HG02571 (cell line): ENCODE data around the gene NANOGP8.
"Not testable (repeated sequence)": the region's sequence is repeated elsewhere in the genome, so short reads cannot be mapped to it uniquely, and the experiment has no call there.

Experiments
- ATAC-seq: cut with Tn5 transposase; IDR thresholded peaks from one replicate; pipeline ENCODE4 v1.9.1; 2021; ENCODE audit warnings: mild to moderate bottlenecking, moderate library complexity; ENCODE audit not compliant: unreplicated experiment

Gene NANOGP8

DNA sequence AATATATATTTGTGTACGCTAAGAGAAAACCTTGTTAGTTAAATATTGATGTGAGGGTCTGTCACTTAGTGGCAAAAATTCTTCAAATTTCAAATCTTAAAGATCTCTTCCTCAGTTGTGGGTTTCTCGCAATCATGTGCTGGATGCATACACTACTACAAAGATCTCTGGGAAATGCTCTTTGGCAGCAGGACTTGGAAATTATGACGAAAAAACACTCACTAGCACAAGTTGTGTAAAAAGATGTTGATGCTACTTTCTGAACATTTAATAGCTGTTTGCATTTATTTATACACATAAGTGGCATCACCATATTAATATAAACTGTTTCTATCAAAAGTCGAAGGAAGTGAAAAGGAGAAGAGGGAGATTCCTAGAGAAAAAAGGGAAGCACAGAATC is 10.8 kb upstream of the NANOGP8 start:
- ATAC-seq, result no peak

DNA sequence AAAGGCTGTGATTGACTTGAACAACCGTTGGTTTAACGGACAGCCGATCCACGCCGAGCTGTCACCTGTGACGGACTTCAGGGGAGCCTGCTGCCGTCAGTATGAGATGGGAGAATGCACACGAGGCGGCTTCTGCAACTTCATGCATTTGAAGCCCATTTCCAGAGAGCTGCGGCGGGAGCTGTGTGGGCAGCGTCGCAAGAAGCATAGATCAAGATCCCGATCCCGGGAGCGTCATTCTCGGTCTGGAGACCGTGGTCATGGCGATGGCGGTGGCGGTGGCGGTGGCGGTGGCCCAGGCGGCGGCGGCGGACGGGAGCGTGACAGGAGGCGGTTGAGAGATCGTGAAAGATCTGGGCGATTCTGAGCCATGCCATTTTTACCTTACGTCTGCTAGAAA is 7.8 kb upstream of the NANOGP8 start:
- no peak for ATAC-seq

DNA sequence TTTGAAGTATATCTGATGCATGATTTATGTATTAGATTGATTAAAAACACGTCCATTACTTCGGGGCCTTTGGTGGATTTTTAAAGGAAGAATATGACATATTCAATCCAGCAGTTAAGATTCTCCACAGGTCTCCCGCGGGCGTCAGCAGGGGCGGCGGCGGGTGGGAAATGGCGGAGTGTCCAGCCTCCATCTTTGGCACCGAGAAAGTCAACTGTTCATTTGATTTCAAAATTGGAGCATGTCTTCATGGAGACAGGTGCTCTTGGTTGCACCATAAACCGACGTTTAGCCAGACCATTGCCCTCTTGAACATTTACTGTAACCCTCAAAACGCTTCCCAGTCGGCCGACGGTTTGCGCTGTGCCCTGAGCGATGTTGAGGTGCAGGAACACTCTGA is 7.2 kb upstream of the NANOGP8 start:
- ATAC-seq, result no peak

DNA sequence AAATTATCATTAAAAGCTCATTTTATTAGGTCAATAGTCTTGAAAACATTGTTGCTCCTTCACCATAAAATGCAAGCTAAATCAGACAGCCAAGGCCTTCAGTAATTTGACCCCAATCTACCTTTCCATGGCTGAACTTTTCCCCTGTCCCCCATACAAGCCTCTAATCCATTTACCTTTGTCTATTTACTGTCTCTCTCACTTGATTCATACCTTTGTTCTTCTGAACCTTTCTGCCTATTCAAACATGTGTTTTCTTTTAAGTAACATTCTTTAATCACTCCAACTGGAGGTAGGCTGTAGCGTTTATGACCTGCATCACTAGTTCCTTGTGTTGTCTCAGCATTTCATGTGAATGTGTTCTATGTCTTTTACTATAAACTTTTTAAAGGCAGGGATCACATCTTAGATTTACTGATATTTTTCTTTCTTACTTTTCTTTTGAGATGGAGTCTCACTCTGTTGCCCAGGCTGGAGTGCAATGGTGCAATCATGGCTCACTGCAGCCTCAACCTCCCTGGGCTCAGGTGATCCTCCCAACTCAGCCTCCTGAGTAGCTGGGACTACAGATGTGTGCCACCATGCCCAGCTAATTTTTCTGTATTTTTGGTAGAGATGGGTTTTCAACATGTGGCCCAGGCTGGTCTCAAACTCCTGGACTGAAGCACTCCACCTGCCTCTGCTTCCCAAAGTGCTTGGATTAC is 5.2 kb upstream of the NANOGP8 start:
- ATAC-seq, result no peak

DNA sequence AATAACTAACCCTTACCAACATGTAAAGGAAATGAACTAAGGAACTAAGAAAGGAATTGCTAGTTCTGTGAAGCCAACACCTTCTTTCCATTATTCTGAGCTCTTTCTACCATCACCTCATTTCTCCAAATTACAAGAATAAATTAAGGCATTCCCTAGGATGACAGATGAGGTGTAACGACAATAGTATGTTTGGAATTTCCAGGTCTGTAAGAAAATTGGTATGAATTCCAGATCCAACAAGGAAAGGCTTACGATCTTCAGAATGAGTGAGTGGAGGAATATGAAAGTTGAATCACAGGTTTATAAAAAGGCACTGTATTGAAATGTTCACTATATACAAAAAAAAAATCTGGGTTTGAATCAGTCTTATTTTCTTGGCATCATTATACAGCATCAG is 4.5 kb upstream of the NANOGP8 start:
- no peak for ATAC-seq

DNA sequence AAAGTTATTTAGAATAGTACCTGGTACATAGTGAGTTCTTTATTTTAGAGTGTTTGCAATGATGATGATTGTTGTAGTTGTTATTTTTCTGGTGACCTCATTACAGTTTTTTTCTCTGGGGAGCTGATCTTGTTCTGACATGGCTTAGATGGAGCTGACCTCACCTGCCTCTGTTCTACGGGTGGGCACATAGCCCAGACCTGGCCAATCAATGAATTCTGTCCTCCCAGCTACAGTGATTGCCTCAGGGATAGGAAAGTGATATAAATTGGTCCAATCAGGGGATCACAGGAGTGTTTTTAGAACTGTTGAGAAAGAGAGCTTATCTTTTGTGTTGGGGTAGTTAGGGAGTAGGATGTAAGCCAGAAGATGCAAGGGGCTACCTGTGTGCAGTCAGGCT is 3.2 kb upstream of the NANOGP8 start:
- no peak for ATAC-seq

DNA sequence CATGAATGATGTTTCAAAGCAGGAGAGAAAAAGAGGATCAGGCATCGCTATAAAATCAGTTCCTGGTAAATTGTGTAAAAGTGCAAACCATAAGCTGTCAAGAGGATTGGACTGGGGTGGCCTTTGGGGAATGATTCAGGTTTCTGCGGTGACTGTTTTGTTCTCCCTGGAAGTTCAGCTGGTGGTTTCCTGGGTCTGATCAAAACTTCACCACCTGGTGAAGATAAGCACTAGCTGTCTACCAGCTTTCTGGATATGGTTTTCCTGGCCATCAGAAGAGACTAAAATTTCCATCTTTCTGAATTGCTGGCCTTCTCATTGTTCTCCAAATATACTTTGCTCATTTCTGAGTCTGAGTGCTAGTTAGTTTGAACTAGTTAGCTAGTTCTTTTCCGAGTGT is 2.7 kb upstream of the NANOGP8 start:
- no peak for ATAC-seq

DNA sequence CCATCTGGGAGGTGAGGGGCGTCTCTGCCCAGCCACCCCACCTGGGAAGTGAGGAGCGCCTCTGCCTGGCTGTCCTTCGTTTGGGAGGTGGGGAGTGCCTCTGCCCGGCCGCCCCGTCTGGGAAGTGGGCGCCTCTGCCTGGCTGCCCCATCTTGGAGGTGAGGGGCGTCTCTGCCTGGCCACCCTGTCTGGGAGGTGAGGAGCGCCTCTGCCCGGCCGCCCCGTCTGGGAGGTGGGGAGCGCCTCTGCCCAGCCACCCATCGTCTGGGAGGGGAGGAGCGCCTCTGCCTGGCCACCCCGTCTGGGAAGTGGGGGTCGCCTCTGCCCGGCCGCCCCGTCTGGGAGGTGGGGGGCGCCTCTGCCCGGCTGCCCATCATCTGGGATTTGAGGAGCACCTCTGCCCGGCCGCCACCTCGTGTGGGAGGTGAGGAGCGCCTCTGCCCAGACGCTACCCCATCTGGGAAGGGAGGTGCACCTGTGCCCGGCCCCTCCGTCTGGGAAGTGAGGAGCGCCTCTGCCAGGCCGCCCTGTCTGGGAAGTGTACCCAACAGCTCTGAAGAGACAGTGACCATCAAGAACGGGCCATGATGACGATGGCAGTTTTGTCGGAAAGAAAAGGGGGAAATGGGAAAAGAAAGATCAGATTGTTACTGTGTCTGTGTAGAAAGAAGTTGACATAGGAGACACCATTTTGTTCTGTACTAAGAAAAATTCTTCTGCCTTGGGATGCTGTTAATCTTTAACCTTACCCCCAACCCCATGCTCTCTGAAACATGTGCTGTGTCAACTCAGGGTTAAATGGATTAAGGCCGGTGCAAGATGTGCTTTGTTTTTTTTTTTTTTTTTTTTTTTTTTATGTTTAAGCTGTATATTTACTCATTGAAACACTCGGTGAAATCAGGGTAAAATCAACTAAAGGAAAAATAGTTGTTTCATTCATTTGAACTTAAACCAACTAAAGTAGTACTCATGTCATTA is 2.4 kb downstream of the NANOGP8 start:
- not testable (repeated sequence) for ATAC-seq

DNA sequence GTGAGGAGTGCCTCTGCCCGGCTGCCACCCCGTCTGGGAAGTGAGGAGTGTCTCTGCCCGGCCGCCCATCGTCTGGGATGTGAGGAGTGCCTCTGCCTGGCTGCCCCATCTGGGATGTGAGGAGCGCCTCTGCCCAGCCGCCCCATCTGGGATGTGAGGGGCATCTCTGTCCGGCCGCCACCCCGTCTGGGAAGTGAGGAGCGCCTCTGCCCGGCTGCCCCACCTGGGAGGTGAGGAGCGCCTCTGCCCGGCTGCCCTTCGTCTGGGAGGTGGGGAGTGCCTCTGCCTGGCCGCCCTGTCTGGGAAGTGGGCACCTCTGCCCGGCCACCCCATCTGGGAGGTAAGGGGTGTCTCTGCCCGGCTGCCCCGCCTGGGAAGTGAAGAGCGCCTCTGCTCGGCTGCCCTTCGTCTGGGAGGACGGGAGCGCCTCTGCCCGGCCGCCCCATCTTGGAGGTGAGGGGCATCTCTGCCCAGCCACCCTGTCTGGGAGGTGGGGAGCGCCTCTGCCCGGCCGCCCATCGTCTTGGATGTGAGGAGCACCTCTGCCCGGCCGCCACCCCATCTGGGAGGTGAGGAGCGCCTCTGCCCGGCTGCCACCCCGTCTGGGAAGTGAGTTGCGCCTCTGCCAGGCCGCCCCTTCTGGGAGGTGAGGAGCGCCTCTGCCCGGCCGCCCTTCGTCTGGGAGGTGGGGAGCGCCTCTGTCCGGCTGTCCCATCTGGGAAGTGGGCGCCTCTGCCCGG is 3.3 kb downstream of the NANOGP8 start:
- not testable (repeated sequence) for ATAC-seq

DNA sequence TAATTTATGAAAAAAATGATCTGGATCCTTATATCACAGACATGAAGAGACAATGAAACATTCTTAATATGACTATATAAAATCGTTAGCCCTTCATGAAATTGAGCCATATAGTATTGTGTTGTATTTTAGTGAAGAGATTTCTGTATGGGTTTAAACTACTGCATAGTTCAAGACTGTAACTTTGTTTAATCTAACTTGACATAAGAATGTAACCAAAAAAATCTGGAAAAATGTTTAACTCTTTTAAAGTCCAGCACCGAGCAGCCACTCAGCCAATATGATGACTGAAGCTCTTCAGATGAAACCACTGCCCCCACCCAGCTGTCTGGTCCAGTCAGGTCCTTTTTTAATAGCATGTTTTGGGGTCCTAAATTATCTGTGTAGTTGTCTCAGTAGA is 4.9 kb downstream of the NANOGP8 start:
- ATAC-seq, result no peak

DNA sequence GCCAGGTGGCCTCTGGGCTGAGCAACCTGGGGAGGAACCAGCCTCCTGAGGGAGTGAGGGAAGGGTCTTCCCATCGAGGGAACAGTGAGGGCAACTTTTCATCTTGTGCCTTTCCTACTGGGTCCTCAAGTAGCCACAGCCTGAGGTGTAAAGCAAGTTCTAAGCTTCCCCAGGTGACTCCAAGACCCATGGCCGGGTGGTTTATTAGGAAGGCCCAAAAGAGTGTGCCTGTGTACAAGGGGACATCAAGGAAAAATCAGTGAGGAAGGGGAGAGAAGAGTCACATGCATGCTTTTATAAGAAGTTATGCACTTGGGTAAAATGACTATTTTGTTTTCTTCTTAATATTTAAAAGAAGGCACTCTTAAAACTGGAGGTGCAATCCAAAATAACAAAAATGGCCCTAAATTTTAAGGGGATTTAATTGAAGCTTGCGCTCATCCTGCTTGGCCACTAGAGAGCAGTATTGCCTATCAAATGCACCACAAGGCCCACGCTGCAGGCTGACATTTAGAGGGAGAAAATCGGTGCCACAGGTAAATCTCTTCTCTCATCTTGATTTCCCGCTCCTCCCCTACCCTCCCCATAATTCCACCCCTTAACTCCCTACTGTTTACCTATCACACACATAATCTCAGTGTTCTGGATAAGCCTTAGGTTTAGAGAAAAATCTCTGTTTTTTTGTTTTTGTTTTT is 6.7 kb downstream of the NANOGP8 start:
- ATAC-seq, result no peak

DNA sequence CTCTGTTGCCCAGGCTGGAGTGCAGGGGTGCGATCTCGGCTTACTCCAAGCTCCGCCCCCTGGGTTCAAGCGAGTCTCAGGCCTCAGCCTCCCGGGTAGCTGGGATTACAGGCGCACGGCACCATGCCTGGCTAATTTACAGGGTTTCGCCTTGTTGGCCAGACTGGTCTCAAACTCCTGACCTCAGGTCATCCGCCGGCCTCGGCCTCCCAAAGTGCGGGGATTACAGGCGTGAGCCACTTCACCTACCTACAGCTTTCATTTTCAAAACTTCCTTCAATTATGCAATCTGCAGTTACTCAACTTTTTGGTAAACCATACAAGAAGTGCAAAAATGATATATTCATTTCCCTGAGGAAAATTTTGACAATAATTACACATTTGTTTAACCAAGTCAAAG is 14.0 kb downstream of the NANOGP8 start:
- no peak for ATAC-seq

DNA sequence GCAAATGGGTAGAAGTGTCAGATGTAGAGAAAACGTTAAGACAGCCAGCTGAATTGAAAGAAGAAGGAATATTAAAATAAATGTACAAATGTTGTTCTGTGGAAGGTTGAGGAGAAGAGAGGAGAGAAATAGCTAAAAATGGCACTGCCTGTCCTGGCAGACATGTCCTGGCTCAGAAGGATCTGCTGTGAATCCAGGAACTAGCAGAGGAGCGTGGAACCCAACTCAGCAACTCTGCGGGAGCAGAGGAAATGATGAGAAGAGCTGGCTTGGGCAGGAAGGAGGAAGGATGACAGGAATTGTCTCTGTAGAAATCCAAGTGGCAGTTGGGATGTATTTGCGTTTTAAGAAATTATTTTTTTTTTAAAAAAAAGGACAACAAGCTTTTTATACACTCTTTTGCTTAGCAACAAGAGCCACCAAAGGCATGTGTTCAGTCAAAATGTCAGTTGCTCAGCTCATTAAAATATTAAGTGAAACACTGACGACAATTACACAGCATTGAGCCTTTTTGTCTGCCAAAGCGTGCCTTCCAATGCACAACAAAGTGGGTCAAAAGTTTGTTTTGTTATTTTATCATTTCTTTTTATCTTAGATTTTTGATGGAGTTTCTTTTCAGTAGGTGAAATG is 16.1 kb downstream of the NANOGP8 start:
- no peak for ATAC-seq

DNA sequence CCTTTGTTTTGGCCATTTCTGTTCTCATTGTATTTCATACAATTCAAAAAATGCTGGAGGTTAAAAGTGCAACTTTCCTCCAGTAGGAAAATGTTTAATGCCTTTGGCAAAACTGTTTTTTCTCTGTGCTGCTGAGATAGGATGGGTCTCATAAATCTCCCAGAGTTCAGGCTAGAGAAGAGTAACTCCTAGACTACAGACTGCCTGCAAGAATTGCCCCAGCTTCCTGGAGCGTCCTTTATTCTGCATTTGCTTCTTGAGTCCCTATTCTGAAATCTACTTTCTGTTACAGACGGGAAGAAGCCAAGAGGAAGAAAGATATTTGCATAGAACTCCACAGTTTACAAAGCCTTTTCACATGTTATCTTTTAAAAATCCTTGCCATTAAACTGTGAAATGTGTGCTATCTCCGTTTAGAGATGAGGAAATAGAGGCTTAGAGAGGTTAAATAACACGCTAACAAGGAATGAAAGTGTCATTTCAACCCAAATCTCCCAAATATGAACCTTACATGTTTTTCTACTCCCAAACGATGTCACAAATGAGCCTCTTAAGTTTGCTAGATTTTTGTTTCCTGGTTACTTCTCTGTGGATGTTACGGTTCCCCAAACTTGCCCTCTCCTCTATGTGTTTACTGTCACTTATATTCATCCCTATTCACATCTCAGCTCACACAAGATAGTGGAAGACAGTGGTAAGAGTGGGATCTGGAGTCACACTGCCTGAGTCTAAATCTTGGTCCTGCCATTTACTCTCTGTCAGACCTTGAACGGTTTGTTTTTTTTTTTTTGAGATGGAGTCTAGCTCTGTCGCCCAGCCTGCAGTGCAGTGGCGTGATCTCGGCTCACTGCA is 17.4 kb downstream of the NANOGP8 start:
- no peak for ATAC-seq

DNA sequence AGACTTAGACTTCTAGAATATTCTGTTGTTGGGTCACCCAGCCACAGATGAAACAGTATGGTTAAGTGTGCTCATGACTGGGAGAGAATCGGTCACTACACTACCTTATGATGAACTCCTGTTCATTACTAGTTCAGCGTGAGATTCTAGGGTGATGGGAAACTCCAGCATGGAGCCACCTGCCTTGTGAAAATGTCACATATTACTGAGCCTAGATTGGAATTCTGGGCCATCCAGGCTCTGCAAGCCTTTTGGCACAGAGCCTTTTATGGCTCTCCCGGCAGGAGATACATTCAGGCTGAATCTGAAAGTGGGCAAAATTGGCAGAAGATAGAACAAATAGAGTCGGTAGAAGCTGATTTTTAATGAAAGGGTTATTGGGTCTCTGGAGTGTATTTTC is 19.0 kb downstream of the NANOGP8 start:
- no peak for ATAC-seq

DNA sequence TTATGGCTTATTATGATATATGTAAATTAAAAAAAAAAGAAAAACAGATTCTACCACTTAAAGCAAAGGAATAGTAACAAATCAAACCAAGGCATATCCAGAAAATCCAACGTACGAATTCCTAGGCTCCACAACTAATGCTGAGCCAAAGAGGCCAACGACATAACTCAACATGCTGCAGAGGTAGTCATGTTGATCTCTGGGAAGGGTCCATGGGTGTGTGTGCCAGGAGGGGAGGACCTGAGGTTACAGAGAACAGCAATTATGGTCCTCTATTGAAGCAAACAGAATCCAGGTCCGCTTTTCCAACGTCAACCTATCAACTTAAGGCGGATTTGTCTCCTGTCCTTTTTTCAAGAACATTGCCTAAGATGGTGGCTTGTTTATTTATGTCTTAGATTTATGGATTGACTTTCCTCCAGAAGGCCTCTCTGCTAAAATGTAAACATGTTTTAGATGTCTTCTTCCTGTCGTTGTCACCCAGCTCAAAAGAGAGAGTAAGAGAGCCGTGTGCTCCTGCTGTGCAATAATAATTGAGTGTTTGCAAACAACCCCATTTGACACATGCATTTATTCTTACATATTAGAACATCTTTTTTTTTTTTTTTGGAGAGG is 20.4 kb downstream of the NANOGP8 start:
- no peak for ATAC-seq

DNA sequence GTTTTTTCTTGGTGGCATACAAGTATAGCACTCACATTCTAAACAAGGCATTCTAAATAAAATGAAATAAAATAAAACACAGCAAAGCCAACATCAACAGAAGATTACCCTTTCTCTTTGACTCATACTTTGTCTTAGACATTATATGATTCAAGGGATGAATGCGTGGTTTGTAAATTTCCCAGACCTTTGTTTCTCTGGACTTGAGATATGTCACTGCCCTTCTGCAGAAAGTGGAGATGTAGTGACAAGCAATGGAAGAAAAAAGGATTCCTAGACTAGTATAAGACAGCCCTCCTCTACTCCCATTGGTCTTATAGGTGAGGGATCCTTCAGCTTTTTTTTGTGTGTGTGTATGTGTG is 22.4 kb downstream of the NANOGP8 start:
- ATAC-seq, result no peak

DNA sequence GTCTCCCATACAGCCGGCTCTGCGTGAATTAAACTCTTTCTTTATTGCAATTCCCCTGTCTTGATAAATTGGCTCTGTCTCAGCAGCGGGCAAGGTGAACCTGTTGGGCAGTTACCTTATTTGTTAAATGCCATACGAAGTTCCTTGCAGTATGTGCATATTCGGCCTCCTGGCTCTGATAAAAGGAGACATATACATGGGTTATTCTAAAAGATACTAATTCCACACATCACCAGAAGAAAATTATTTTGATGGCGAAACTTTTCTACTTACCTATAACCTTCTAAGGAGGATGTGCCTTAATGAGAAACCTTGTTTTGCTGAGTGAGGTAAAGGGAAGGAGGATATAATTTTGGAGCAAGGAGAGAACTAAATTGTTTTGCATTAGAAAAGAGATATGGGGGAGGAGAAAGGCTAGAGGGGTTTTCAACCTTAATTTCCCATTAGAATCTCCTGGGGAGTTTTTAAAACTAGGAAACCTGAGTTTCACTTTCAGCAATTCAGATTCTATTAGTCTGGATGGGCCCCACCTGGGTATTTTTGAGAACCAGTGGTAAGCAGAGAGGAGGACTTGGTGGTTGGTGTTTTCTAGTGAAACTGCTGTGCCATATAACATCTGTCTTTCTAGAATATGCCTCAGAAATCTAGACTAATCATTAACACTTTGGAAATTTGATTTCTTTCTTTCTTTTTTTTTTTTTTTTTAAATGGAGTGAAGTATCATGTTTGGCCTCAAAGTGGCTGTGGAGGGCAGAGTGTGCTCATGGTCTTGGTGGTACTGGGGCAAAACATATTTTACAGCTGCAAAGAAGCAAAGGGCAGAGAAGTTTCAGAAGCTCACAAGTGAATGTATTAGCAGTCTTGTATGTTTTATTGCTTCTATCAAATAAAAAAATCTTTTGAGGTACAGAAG is 23.0 kb downstream of the NANOGP8 start:
- no peak for ATAC-seq
